Myocyte (in vitro differentiated cells): ENCODE measurements around the gene EEF1G. TPM values are rescaled to one million over a fixed set of nuclear protein-coding genes. Genes with fewer than 3 reads are reported as not detected.

ENCODE experiments used
- DNase-seq: peaks from one replicate; pipeline ENCODE4 v3.0.0-alpha.2; 2012; ENCODE audit warnings: low read depth
- microRNA-seq: library from miRNA; unstranded; fragments of <30 nt; microRNA quantifications from one replicate; pipeline ENCODE4, GENCODE V29; 2016
- total RNA-seq: library from RNA; depleted of rRNA; stranded (reverse); fragments of >200 nt; gene quantifications from 2 replicates; pipeline ENCODE4 v1.2.3, GENCODE V29; 2014

Gene EEF1G
- total RNA-seq, 1 donor from 2014 or later: 1,704 TPM

DNA sequence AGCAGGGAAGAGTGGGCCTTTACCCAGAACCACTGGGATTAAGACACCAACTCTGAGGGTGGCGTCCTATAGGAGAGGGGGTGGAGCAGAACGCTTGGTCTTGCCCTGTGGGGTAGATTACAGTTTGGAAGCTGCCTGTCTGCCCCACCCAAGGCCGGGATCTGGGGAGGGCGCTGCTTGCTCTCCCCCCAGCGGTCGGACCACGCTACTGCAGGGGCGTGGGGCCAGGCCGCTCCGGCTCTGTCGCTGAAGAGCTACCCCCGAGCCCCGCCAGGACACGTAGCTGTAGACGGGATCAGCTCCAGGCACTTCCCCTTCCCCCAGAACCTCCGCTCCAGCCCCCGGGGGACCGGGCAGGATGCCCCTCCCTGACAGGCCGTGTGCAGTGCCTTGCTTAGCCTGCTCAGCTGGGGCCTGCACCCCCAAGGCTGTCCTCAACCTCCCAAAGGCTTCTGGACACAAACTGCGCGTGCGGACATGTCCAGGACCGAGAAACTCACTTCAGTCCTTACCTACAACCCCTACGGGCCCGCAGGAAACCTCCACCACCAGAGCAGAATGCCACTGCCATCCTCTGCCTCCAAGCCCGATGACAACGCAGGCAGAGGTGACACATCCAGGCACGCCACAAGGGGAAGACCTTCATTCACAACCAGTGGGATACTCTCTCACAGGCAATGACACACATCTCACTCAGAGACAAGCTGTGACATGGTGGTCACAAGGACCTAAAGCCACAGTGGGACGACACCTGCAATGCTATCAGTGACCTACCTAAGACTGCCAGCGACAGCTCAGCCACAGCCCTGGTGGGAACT lies 30.7 kb downstream of the EEF1G start:
- DNase-seq: peak; percentile 81

DNA sequence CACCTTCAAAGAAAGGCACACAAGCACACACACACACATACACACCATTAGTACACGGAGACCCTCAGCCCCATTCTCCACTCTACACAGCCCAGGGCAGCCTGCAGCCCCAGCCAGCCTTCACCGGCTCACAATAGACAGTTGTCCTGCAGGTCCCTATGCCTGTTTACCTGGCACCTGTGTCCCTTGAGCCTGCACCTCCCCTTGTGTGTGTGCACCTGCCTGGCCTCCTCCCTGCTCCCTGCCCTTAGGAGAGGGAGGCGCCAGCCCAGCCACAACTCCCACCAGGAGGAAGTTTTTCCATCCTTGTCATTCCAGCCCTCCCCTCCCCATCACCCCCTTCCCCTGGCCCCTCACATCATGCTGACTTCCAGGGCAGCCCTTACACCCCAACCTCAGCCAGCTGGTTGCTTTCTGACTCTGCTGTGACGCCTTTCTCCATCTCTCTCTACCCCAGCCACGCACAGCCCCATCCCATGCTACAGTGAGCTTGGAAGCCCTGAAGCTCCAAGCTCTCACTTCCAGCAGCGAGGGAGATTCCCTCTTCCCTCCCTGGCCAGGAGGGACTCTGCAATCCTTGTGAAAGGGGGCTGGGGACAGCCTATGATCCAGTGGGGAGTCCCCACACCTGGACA lies 31.5 kb downstream of the EEF1G start:
- DNase-seq: no peak

DNA sequence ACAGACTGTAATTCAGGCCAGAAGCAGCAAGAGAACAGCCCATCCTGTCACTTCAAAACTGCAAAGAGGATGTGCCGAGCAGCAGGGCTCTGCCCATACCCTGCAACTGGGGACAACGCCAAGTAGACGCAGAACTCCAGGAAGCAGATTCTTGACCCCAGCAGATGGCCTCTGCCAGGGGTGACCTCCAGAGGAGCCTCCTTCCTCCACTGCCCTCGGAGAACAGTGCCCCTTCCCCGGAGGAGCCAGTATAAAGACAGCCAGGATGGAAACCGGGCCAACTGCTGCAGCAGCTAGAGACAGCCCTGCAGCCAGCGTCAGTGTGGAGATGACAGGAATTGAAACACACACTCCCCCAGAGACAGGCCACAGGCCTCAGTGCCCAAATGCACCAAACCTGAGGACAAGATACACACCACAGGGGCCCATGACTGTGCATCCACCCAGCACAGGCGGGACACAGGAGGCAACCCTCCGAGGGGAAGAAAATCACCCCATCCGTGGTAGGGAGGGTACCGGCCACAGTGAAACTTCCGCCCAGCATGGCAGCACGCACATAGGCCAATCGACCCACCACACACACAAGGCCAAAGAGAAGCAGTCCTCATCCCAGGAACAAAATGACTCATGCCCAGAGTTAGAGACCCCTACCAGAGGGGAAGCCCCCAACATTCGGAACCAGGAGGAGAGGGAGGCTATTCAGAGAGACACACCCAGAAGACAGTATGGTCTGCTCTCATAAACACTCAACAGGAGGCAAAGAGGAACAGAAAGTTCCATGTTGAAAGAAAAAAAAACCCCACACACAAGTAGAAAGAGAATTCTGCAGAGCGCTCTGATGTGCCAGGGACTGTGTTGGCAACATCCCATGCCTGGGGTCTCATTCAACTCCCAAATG lies 32.6 kb downstream of the EEF1G start:
- DNase-seq: peak; percentile 24

DNA sequence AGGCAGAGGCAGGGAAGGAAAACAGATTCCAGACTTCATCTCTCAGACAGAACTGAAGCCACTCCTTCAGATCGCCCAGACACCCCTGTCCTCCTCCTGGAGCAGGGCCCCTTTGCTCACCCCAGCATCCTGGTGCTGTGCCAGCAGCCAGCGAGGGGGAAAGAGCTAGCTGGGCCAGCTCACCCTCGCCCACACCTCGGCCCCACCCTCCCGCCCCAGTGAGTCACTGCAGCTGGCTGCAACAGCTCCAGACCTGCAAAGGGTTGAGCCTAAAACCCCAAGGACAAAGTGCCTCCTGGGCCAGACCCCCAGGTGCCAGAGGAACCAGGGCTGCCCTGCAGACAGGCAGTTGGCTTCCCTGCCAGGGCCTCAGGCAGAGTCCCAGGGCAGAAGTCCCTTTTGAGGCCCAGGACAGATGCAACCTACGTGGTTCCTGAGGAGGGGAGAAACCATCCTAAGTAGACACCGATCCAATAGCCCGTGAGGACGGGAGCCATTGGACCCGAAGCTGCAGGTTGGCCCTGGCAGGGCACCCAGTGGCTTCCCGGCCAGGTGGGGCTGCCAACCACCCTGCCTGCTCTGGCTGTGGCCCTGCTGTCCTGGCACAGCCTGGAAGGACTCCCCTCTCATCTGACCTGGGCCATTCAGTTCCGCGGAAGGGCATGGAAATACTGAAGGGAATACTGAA lies 34.3 kb downstream of the EEF1G start:
- peak; percentile 82 for DNase-seq

DNA sequence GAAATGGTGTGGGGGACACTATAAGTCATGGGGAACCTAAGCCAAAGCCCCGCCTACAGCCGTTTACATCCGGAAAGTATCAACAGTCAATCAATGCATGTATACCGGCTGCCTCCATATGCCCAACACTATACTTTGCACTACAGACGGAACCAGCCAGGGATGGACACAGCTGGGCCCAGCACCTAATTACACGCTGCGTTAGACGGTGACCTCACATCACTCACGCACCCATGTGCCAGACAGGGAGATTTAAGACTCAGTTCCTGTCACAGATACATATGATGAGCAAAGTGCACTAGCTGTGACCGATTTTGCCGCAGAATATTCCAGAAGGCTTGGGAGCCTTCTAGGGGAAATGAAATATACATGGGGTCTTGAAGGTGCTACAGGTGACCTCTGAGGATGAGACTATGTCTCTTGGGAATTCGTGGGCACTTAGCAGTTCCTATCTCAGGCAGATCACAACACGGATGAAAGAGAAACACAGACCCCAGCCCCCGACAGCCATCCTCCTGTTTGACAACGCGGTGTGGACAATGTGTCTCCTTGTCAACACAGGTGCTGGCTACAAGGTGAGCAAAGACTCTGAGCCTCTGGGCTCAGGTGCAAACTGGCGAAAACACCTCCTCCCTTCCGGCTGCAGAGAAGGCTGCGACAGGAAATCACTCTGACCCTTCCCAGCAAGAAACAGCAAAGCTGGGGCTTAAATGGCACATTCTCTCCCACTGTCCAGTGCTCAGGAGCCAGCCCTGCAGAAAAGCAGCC lies 35.0 kb downstream of the EEF1G start:
- no peak for DNase-seq

DNA sequence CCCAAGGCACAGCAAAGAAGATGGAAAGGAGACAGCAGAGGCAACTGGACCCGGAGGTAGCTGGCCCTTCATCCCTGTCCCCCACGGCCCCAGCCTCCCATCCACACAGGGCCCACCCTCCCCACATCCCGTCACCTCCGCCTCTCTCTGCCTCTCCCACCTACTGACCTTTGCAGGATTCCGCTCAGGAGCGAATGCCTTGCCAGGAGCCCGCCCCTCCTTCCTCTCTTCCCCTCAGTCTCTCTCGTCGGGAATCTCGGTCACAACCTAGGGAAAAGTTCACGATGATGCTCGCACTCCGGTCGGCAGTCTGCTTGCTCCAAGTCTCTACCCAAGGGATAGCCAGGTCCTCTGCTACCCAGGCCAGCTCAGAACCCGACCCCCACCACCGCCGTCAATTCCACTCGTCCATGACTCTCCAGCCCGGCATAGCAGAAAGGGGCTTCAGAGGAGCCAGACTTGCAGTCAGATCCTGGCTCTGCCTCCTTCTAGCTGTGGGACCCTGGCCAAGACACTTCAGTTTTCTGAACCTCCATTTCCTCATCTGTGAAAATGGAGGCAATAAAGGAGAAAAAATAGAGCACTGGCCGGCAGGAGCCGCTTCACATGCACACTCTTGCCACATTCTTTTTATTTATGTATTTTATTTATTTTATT lies 37.3 kb downstream of the EEF1G start:
- DNase-seq: no peak

DNA sequence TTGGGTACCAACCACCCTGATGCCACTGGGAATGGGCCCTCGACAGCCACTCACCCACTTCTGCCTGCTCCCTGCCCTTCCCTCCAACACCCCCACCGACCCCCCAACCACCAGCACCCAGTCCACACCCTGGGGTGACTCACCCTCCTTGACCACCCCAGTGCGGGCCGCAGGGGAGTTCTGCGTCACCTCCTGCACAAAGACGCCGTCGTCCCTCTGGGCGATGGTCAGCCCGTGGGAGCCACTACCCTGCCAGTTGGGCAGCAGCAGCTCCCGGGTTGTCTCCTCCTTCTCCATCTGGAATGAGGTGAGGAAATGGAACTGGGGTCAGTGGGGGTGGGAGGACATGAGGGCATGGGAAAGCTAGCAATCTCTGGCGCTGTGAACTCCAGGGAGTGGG lies 37.9 kb downstream of the EEF1G start:
- no peak for DNase-seq

DNA sequence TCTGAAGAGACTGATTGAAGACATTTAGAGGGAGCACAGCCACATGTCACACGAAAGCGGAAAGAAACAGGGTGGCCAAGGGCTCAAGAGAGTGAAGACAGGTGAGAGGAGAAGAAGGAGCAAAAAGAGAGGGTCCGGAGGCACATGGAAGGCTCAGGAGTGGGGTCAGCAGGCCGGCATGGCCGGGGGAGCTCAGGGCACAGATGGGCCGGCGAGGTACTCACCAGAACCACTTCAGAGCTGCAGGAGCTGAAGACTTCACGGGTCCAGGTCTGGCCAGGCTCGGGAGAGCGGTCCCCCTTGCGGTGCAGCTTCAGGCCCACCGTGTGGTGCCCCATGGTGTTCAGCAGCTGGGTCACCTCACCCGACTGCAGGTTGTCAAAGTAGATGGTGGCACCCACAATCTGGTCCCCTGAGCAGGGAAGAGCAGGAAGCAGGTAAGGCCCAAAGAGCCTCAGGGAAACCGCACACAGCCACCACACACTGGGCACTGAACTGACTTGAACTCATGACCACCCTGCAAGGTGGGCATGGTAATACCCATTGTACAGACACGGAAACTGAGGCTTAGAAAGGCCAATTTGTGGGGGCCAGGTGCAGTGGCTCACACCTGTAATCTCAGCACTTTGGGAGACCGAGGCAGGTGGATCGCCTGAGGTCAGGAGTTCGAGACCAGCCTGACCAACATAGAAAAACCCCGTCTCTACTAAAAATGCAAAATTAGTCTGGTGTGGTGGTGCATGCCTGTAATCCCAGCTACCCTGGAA lies 38.7 kb downstream of the EEF1G start:
- DNase-seq: no peak

DNA sequence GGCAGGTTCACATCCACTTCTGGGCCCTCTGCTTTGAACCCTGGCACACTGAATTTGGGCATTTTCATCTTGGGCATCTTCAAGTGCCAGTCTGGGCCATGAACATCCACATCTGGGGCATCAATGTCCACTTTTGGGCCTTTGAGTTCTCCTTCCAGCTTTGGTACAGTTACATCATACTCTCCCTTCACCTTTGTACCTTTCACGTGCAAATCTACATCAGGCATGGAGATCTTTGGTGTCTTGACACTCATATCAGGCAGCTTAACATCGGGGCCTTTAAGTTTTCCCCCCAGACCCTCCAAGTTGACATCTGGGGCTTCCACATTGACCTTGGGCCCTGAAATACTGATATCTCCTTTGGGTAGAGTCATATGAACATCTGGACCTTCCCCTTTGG lies 41.6 kb downstream of the EEF1G start:
- DNase-seq: no peak

DNA sequence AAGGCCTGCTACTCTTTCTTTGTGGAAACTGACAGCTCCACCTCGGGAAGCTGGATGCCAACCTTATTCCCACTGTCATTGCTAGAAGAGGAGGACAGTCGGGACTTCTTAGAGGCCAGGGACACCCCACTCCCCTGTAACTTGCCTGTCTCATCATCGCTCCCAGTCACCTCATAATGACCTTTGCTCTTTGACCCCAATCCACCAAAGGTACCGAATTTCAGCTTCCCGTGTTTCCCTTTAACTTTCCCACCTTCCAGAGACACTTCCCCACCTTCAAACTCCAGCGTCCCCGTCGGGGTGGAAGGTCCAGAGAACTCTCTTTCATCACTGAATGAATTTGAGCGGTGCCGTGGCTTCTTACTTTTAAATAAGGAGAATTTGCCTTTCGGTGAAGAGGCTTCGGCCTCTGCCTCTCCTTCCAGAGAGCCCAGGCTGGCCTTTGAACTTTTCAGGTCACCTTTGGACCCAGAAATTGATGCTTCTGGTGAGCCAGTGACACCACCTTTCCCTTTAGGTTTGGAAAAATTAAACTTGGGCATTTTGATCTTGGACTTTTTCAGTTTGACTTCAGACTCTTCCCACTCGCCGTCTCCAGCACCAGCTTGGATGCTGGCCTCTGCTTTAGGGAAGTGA lies 56.8 kb downstream of the EEF1G start:
- no peak for DNase-seq

DNA sequence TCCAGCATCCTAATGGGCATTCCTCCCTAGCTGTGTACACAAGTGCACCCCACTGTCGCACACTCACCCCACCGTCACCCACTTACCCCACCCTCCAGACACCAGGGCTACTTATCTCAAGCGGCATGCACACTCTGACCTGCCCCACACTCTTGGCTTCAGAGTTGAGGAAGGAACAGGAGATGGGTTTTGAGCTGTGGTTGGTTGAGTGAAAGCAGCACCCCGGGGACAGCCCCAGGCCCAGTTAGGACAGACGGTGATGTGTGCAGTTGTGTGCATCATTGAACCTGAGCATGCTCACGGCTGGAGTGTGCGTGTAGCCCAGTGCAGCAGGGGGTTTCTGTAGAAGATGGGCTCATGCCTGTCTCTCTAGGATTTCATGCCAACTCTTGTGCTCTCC lies 59.5 kb downstream of the EEF1G start:
- DNase-seq: no peak

DNA sequence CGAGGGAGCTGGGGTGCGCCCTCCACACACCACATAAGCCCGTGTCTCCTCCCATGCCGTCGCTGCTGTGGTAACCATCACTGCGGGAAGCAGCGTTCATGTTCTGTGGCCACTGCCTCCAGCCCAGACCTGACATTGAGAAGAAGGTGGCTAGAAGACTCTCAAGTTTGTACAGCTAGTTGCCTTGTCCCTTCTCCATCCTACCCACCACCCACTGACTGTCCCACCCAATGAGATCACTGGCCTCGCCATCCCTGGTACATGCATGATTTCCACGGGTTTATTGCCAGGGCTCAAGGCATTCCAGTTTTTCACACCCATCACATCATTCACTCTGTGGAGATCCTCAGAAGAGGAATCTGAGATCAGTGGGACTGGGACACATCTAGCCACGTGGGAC lies 60.1 kb downstream of the EEF1G start:
- DNase-seq: no peak

DNA sequence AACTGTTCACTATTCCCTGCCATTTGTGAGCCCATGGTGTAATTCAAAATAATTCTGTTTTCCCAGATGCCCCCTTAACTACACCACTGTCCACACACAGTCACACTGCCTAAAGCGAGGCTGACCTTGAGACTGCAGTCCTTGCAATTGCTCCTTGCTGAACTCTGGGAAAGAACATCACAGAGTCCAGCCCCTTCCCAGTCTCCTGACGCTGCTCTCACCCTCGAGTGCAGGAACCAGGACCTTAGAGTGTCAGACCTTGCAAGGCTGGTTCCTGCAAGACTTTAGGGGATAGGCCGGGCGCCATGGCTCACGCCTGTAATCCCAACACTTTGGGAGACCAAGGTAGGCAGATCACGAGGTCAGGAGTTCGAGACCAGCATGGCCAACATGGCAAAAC lies 60.7 kb downstream of the EEF1G start:
- DNase-seq: no peak

Small RNAs within 50 kb of the gene (microRNA-seq; reads per million reads assigned to microRNA genes)
- gene MIR6747: 0.48 reads per million

Other genes starting within 250 kb of the EEF1G start
- 0.10 TPM in 1 of 2 replicates, not detected in the other for gene ASRGL1, start 236.4 kb downstream of the EEF1G start, total RNA-seq
- not detected in 2 replicates for gene SCGB1A1, start 154.9 kb downstream of the EEF1G start, total RNA-seq
- 141 and 144 TPM in 2 replicates for gene AHNAK, start 27.1 kb downstream of the EEF1G start, total RNA-seq
- gene TUT1, start 17.6 kb upstream of the EEF1G start, total RNA-seq: 7.5 and 8.1 TPM in 2 replicates
- 66.9 and 72.4 TPM in 2 replicates for gene MTA2, start 28.0 kb upstream of the EEF1G start, total RNA-seq
- 11.3 and 17.6 TPM in 2 replicates for gene EML3, start 38.9 kb upstream of the EEF1G start, total RNA-seq
- gene ROM1, start 39.4 kb upstream of the EEF1G start, total RNA-seq: 1.5 and 2.8 TPM in 2 replicates
- gene B3GAT3, start 48.1 kb upstream of the EEF1G start, total RNA-seq: 52.6 and 59.8 TPM in 2 replicates
- gene GANAB, start 72.7 kb upstream of the EEF1G start, total RNA-seq: 168 and 174 TPM in 2 replicates
- gene INTS5, start 79.4 kb upstream of the EEF1G start, total RNA-seq: 20.6 and 22.4 TPM in 2 replicates
- gene C11orf98, start 91.3 kb upstream of the EEF1G start, total RNA-seq: 32.2 and 40.7 TPM in 2 replicates
- 3.2 and 12.4 TPM in 2 replicates for gene CSKMT, start 91.4 kb upstream of the EEF1G start, total RNA-seq
- 5.7 and 6.3 TPM in 2 replicates for gene UQCC3, start 97.8 kb upstream of the EEF1G start, total RNA-seq
- 4.5 and 5.0 TPM in 2 replicates for gene LBHD1, start 98.4 kb upstream of the EEF1G start, total RNA-seq
- gene UBXN1, start 105.2 kb upstream of the EEF1G start, total RNA-seq: 123 and 133 TPM in 2 replicates
- gene LRRN4CL, start 115.6 kb upstream of the EEF1G start, total RNA-seq: 195 and 219 TPM in 2 replicates
- gene BSCL2, start 133.5 kb upstream of the EEF1G start, total RNA-seq: 40.8 and 49.8 TPM in 2 replicates
- gene GNG3, start 133.8 kb upstream of the EEF1G start, total RNA-seq: not detected in 2 replicates
- gene HNRNPUL2, start 153.6 kb upstream of the EEF1G start, total RNA-seq: 8.0 and 8.6 TPM in 2 replicates
- 19.7 and 30.9 TPM in 2 replicates for gene TTC9C, start 154.6 kb upstream of the EEF1G start, total RNA-seq
- gene ZBTB3, start 180.3 kb upstream of the EEF1G start, total RNA-seq: 6.6 TPM in 2 replicates
- 67.8 and 69.4 TPM in 2 replicates for gene POLR2G, start 187.7 kb upstream of the EEF1G start, total RNA-seq
- gene TAF6L, start 197.5 kb upstream of the EEF1G start, total RNA-seq: 22.1 and 24.9 TPM in 2 replicates
- 30.9 and 52.2 TPM in 2 replicates for gene TMEM179B, start 213.5 kb upstream of the EEF1G start, total RNA-seq
- gene TMEM223, start 218.1 kb upstream of the EEF1G start, total RNA-seq: 23.9 and 33.4 TPM in 2 replicates
- 44.0 and 48.5 TPM in 2 replicates for gene NXF1, start 231.5 kb upstream of the EEF1G start, total RNA-seq